GM23338 (cell line): ENCODE results near the gene CUTC. TPM values are rescaled to one million over a fixed set of nuclear protein-coding genes. Genes with fewer than 3 reads are reported as not detected.

Experiments used
- ATAC-seq: fragments of 200-7000 bp; cut with Tn5 transposase; 3 replicates; pipeline ENCODE4 v1.9.1; 2020
- DNase-seq: peaks from one replicate; pipeline ENCODE4 v3.0.0-alpha.2; 2015; ENCODE audit warnings: low spot score
- H2AFZ ChIP-seq: fragments of 200-600 bp; sonication (generic); 2 replicates; pipeline ENCODE4 v1.8.0; 2016; ENCODE audit warnings: antibody characterized with exemption, mild to moderate bottlenecking, moderate library complexity
- H3F3A ChIP-seq: fragments of 200-600 bp; sonication (generic); replicated peaks from 2 replicates; pipeline ENCODE4 v1.8.0; 2017; ENCODE audit warnings: antibody characterized with exemption, mixed run types, low read depth
- H3K27ac ChIP-seq: fragments of 200-600 bp; sonication (generic); 2 replicates; pipeline ENCODE4 v1.6.1; 2016; ENCODE audit warnings: low read depth
- H3K27me3 ChIP-seq: fragments of 200-600 bp; sonication (generic); 2 replicates; pipeline ENCODE4 v1.8.0; 2016; ENCODE audit warnings: mild to moderate bottlenecking, mixed run types, moderate library complexity; ENCODE audit not compliant: insufficient read depth
- H3K36me3 ChIP-seq: fragments of 200-600 bp; sonication (generic); 2 replicates; pipeline ENCODE4 v1.8.0; 2016; ENCODE audit warnings: mild to moderate bottlenecking; ENCODE audit not compliant: insufficient read depth
- H3K4me1 ChIP-seq: fragments of 200-600 bp; sonication (generic); 2 replicates; pipeline ENCODE4 v1.8.0; 2016; ENCODE audit warnings: mild to moderate bottlenecking, moderate library complexity; ENCODE audit not compliant: insufficient read depth
- H3K4me2 ChIP-seq: fragments of 200-600 bp; sonication (generic); 2 replicates; pipeline ENCODE4 v1.7.1; 2017; ENCODE audit warnings: mixed run types
- H3K4me3 ChIP-seq: fragments of 200-600 bp; sonication (generic); 2 replicates; pipeline ENCODE4 v1.6.1; 2016; ENCODE audit warnings: mixed run types
- H3K79me2 ChIP-seq: fragments of 200-600 bp; sonication (generic); replicated peaks from 2 replicates; pipeline ENCODE4 v1.8.0; 2017; ENCODE audit warnings: mild to moderate bottlenecking; ENCODE audit not compliant: insufficient read depth
- H3K9me2 ChIP-seq: fragments of 200-600 bp; sonication (generic); 2 replicates; pipeline ENCODE4 v1.8.0; 2017; ENCODE audit not compliant: insufficient read depth
- H4K20me1 ChIP-seq: fragments of 200-600 bp; sonication (generic); replicated peaks from 2 replicates; pipeline ENCODE4 v1.8.0; 2017; ENCODE audit warnings: mild to moderate bottlenecking; ENCODE audit not compliant: insufficient read depth
- H3K27ac Mint-ChIP-seq: 2 replicates; pipeline ENCODE4 v1.8.0; 2020; ENCODE audit warnings: inconsistent platforms, mild to moderate bottlenecking, moderate library complexity, mixed read lengths
- H3K27me3 Mint-ChIP-seq: 3 replicates; pipeline ENCODE4 v1.8.0; 2022; ENCODE audit warnings: low read depth, mild to moderate bottlenecking, moderate library complexity, mixed read lengths, inconsistent platforms; ENCODE audit not compliant: insufficient read depth, poor library complexity
- H3K36me3 Mint-ChIP-seq: 3 replicates; pipeline ENCODE4 v1.8.0; 2021; ENCODE audit warnings: low read depth, mild to moderate bottlenecking, inconsistent platforms, moderate library complexity, mixed read lengths
- H3K4me1 Mint-ChIP-seq: 3 replicates; pipeline ENCODE4 v1.8.0; 2020; ENCODE audit warnings: mild to moderate bottlenecking, inconsistent platforms, mixed read lengths
- H3K4me3 Mint-ChIP-seq: 3 replicates; pipeline ENCODE4 v1.8.0; 2021; ENCODE audit warnings: moderate library complexity, mild to moderate bottlenecking, inconsistent platforms, mixed read lengths
- H3K9me3 Mint-ChIP-seq: 3 replicates; pipeline ENCODE4 v1.8.0; 2020; ENCODE audit warnings: moderate library complexity, mild to moderate bottlenecking, inconsistent platforms, mixed read lengths
- CREB1 ChIP-seq: fragments of 250-450 bp; sonication (Bioruptor Pico); IDR thresholded peaks from 2 replicates; pipeline ENCODE4 v1.5.0; 2020; ENCODE audit warnings: low read depth, mild to moderate bottlenecking, moderate library complexity
- CTCF ChIP-seq, 2 experiments: fragments of 200-600 bp in 1 of 2; sonication (generic) in 1 of 2; conservative IDR thresholded peaks; 2 replicates each; pipeline versions ENCODE4 v1.5.1 to v1.6.1; 2016 to 2017; ENCODE audit warnings: antibody characterized with exemption in 2 of 2, low read depth in 2 of 2, mild to moderate bottlenecking in 2 of 2, moderate library complexity in 1 of 2
- ETS1 ChIP-seq: IDR thresholded peaks from 2 replicates; pipeline ENCODE4 v1.6.1; 2016; ENCODE audit warnings: antibody characterized with exemption
- EZH2 ChIP-seq: fragments of 200-600 bp; sonication (generic); IDR thresholded peaks from one replicate; pipeline ENCODE4 v1.8.0; 2017; ENCODE audit warnings: antibody characterized with exemption, mild to moderate bottlenecking, low read depth; ENCODE audit not compliant: unreplicated experiment
- EZH2phosphoT487 ChIP-seq: fragments of 200-600 bp; sonication (generic); IDR thresholded peaks from one replicate; pipeline ENCODE4 v1.8.1; 2018; ENCODE audit warnings: antibody characterized with exemption; ENCODE audit not compliant: unreplicated experiment
- JUNB ChIP-seq: IDR thresholded peaks from one replicate; pipeline ENCODE4 v1.6.1; 2016; ENCODE audit warnings: antibody characterized with exemption; ENCODE audit not compliant: unreplicated experiment
- NANOG ChIP-seq: IDR thresholded peaks from 2 replicates; pipeline ENCODE4 v1.6.1; 2016; ENCODE audit warnings: antibody characterized with exemption, borderline replicate concordance
- POLR2AphosphoS5 ChIP-seq: IDR thresholded peaks from 2 replicates; pipeline ENCODE4 v1.6.1; 2016; ENCODE audit warnings: antibody characterized with exemption, low read depth
- REST ChIP-seq: IDR thresholded peaks from one replicate; pipeline ENCODE4 v1.6.1; 2018; ENCODE audit warnings: antibody characterized with exemption; ENCODE audit not compliant: unreplicated experiment
- STAT1 ChIP-seq: IDR thresholded peaks from one replicate; pipeline ENCODE4 v1.6.1; 2016; ENCODE audit warnings: antibody characterized with exemption; ENCODE audit not compliant: unreplicated experiment
- ZNF114 ChIP-seq: fragments of 250-450 bp; sonication (Bioruptor Pico); IDR thresholded peaks from 2 replicates; pipeline ENCODE4 v1.5.0; 2020; ENCODE audit warnings: mild to moderate bottlenecking, moderate library complexity
- ZNF331 ChIP-seq: fragments of 250-450 bp; sonication (Bioruptor Pico); IDR thresholded peaks from 2 replicates; pipeline ENCODE4 v1.5.0; 2020; ENCODE audit warnings: low read depth, mild to moderate bottlenecking, moderate library complexity
- ZNF462 ChIP-seq: fragments of 250-450 bp; sonication (Bioruptor Pico); IDR thresholded peaks from 2 replicates; pipeline ENCODE4 v1.5.0; 2020; ENCODE audit warnings: mild to moderate bottlenecking, moderate library complexity
- polyA plus RNA-seq: library from polyadenylated mRNA; unstranded; fragments of >200 nt; fragmentation: Nextera tagmentation; extraction: Ambion mirVana; gene quantifications from 2 replicates; pipeline ENCODE4 v1.2.1, GENCODE V29; 2016
- total RNA-seq: library from RNA; depleted of rRNA; stranded (reverse); fragments of >200 nt; shearing (Covaris generic); gene quantifications from 2 replicates; pipeline ENCODE4 v1.2.3, GENCODE V29; 2014

The CUTC gene
- total and polyA plus RNA-seq, 2 experiments from 2014 or later, result 20.2 to 30.4 TPM

GRCh38 chr10:99767901-99768300 is 35.9 kb downstream of the CUTC start:
- H3K9me3 Mint-ChIP-seq, result no peaks in the 10 kb centered on the region
- peaks cover 4% of the 10 kb centered on the region; the same call in 1 of the 2 replicates for H3K9me2 ChIP-seq
- DNase-seq (no peak), ATAC-seq (no peak)
- H3F3A ChIP-seq, result no peaks in the 10 kb centered on the region
- no peaks in the 10 kb centered on the region for H4K20me1 ChIP-seq
- H3K4me3 Mint-ChIP-seq, result no peak overlapping the region
- no peaks in the 10 kb centered on the region for H3K4me1 ChIP-seq
- H3K27me3 ChIP-seq, result no peaks in the 10 kb centered on the region
- no peaks in the 10 kb centered on the region for H3K4me1 Mint-ChIP-seq
- H3K36me3 Mint-ChIP-seq, result no peaks in the 10 kb centered on the region
- H3K27me3 Mint-ChIP-seq, result no peaks in the 10 kb centered on the region
- H3K27ac ChIP-seq, result no peak overlapping the region
- no peaks in the 10 kb centered on the region for H3K36me3 ChIP-seq
- no peak overlapping the region for H3K4me2 ChIP-seq
- TF ChIP-seq ZNF331 (no peak), ZNF462 (no peak), EZH2phosphoT487 (no peak), POLR2AphosphoS5 (no peak), CREB1 (CRISPR knock-in tag) (no peak), EZH2 (no peak), REST (no peak), NANOG (no peak), STAT1 (no peak), JUNB (no peak), CTCF (conservative IDR thresholded peaks at IDR 0.05; ENCODE audit: low read depth in 2 of 2) (no peak), ZNF114 (CRISPR knock-in tag) (no peak), ETS1 (no peak)
- H3K27ac Mint-ChIP-seq, result no peak overlapping the region
- no peaks in the 10 kb centered on the region for H3K79me2 ChIP-seq
- H3K4me3 ChIP-seq, result no peak overlapping the region
- H2AFZ ChIP-seq, result no peak overlapping the region
